Neural cell (in vitro differentiated cells): ENCODE results near the gene SBK1.

Experiments
- CTCF ChIP-seq: fragments of 450-650 bp; IDR thresholded peaks from 2 replicates; pipeline ENCODE4 v1.5.1; 2014; ENCODE audit warnings: antibody characterized with exemption, mild to moderate bottlenecking, moderate library complexity; ENCODE audit not compliant: poor library complexity, severe bottlenecking
- POLR2AphosphoS5 ChIP-seq: IDR thresholded peaks from 2 replicates; pipeline ENCODE4 v1.6.1; 2012

GRCh38 chr16:28301620-28302019 lies 9.3 kb downstream of the SBK1 start:
- no peak for TF ChIP-seq CTCF
- no peak for TF ChIP-seq POLR2AphosphoS5
